Measurements from ENCODE around the gene TUBB1.

- TF ChIP-seq CTCF (IDR thresholded peaks at IDR 0.05; ENCODE audit: low read depth, low read length) (no peak), EZH2phosphoT487 (IDR thresholded peaks at IDR 0.05; ENCODE audit: low read depth) (no peak)
These were observed 20.6 kb upstream of the TUBB1 start for GRCh38 chr20:58998656-58999055.
